ENCODE results near the gene SSU72. TPM values are rescaled to one million over a fixed set of nuclear protein-coding genes. Genes with fewer than 3 reads are reported as not detected.

SSU72 gene
- polyA plus RNA-seq, 1 donor (not counting 4 experiments of a cell fraction or from before 2014, with no cell fraction given): 79.7 TPM

GRCh38 chr1:1548591-1548990 lies 26.1 kb downstream of the SSU72 start:
- H4K20me1 ChIP-seq (ENCODE audit: control insufficient read depth, extremely low read depth, insufficient read depth, low read length): peaks cover 11% of the 10 kb centered on the region
- H2AFZ ChIP-seq (ENCODE audit: control insufficient read depth, low read length): no peak overlapping the region
- no peaks in the 10 kb centered on the region for H3K4me1 ChIP-seq (ENCODE audit: control insufficient read depth, extremely low read depth, insufficient read depth, low read length)
- dilution Hi-C loops (cut with MboI; ENCODE audit: extremely low pct_ligation_motif_present, low sequenced_read_pairs): no loop called here
- peaks cover 30% of the 10 kb centered on the region for H3K79me2 ChIP-seq (ENCODE audit: control insufficient read depth, insufficient read depth, low read length)
- H3K9me3 ChIP-seq (ENCODE audit: control insufficient read depth, low read depth, low read length): no peaks in the 10 kb centered on the region
- H3K36me3 ChIP-seq (ENCODE audit: control insufficient read depth in 2 of 2, extremely low read depth in 1 of 2, insufficient read depth in 2 of 2, low read length in 2 of 2): peaks cover 0 to 22% of the 10 kb centered on the region in 2 experiments
- H3K27ac ChIP-seq (ENCODE audit: control insufficient read depth, insufficient read depth, low read length): no peak overlapping the region
- DNase-seq (ENCODE audit: low read depth, low spot score) (no peak), FAIRE-seq (no peak)
- no peak overlapping the region for H3K4me2 ChIP-seq (ENCODE audit: control insufficient read depth, extremely low read depth, insufficient read depth, low read depth, low read length)
- H3K27me3 ChIP-seq (ENCODE audit: control insufficient read depth, extremely low read depth, insufficient read depth, low read length): no peaks in the 10 kb centered on the region
- H3K9ac ChIP-seq (ENCODE audit: control insufficient read depth, extremely low read depth, insufficient read depth, low read length): no peak overlapping the region
- TF ChIP-seq EZH2 (IDR thresholded peaks at IDR 0.05; ENCODE audit: low read length) (no peak), CTCF (optimal IDR thresholded peaks at IDR 0.05 in 1 of 3, IDR thresholded peaks at IDR 0.05 in 1 of 3, conservative IDR thresholded peaks at IDR 0.05 in 1 of 3; ENCODE audit: extremely low read depth in 1 of 3, insufficient read depth in 2 of 3, low read length in 3 of 3) (no peak)
- no peaks in the 10 kb centered on the region for H3K9me1 ChIP-seq (ENCODE audit: control insufficient read depth, extremely low read depth, insufficient read depth, low read length)
- no peak overlapping the region for H3K4me3 ChIP-seq (ENCODE audit: control insufficient read depth in 2 of 3, extremely low read depth in 1 of 3, insufficient read depth in 2 of 3, low read depth in 1 of 3, low read length in 3 of 3)

- Histone ChIP-seq H3K4me1 (ENCODE audit: control insufficient read depth, extremely low read depth, insufficient read depth, low read length) (no peaks in the 10 kb centered on the region), H3K9ac (ENCODE audit: control insufficient read depth, extremely low read depth, insufficient read depth, low read length) (no peak overlapping the region), H3K9me3 (ENCODE audit: control insufficient read depth, low read depth, low read length) (no peaks in the 10 kb centered on the region), H3K4me2 (ENCODE audit: control insufficient read depth, extremely low read depth, insufficient read depth, low read depth, low read length) (no peak overlapping the region), H3K27me3 (ENCODE audit: control insufficient read depth, extremely low read depth, insufficient read depth, low read length) (no peaks in the 10 kb centered on the region), H3K79me2 (ENCODE audit: control insufficient read depth, insufficient read depth, low read length) (peaks cover 28% of the 10 kb centered on the region), H3K27ac (ENCODE audit: control insufficient read depth, insufficient read depth, low read length) (no peak overlapping the region), H4K20me1 (ENCODE audit: control insufficient read depth, extremely low read depth, insufficient read depth, low read length) (peaks cover 11% of the 10 kb centered on the region), H3K9me1 (ENCODE audit: control insufficient read depth, extremely low read depth, insufficient read depth, low read length) (no peaks in the 10 kb centered on the region), H3K4me3 (ENCODE audit: control insufficient read depth in 2 of 3, extremely low read depth in 1 of 3, insufficient read depth in 2 of 3, low read depth in 1 of 3, low read length in 3 of 3) (no peak overlapping the region), H2AFZ (ENCODE audit: control insufficient read depth, low read length) (no peak overlapping the region), H3K36me3 (ENCODE audit: control insufficient read depth in 2 of 2, extremely low read depth in 1 of 2, insufficient read depth in 2 of 2, low read length in 2 of 2) (peaks cover 0 to 28% of the 10 kb centered on the region in 2 experiments)
- dilution Hi-C loops (cut with MboI; ENCODE audit: extremely low pct_ligation_motif_present, low sequenced_read_pairs): no loop called here
- TF ChIP-seq EZH2 (IDR thresholded peaks at IDR 0.05; ENCODE audit: low read length): no peak
- TF ChIP-seq CTCF (optimal IDR thresholded peaks at IDR 0.05 in 1 of 3, IDR thresholded peaks at IDR 0.05 in 1 of 3, conservative IDR thresholded peaks at IDR 0.05 in 1 of 3; ENCODE audit: extremely low read depth in 1 of 3, insufficient read depth in 2 of 3, low read length in 3 of 3): no peak
- no peak for DNase-seq (ENCODE audit: low read depth, low spot score)
- no peak for FAIRE-seq
Observed at GRCh38 chr1:1547476-1547875, 27.2 kb downstream of the SSU72 start.

Data from keratinocyte (primary cell).